NB4 (cell line): ENCODE results near the gene FRMD1.

Experiments used
- CTCF ChIP-seq: IDR thresholded peaks from one replicate; pipeline ENCODE4 v1.5.1; 2012; ENCODE audit warnings: low read depth, low read length
- POLR2A ChIP-seq: IDR thresholded peaks from 2 replicates; pipeline ENCODE4 v1.6.1; 2011; ENCODE audit warnings: mild to moderate bottlenecking; ENCODE audit not compliant: insufficient read length; ENCODE audit errors: extremely low read depth

- TF ChIP-seq CTCF (no peak), POLR2A (no peak)
These were observed 25.6 kb upstream of the FRMD1 start for GRCh38 chr6:168104636-168105035.
